GM21360 (cell line): ENCODE measurements around the gene SMIM8.

Source experiments
- ATAC-seq: cut with Tn5 transposase; IDR thresholded peaks from one replicate; pipeline ENCODE4 v1.9.1; 2021; ENCODE audit warnings: mild to moderate bottlenecking, moderate library complexity; ENCODE audit not compliant: unreplicated experiment

SMIM8 gene

DNA sequence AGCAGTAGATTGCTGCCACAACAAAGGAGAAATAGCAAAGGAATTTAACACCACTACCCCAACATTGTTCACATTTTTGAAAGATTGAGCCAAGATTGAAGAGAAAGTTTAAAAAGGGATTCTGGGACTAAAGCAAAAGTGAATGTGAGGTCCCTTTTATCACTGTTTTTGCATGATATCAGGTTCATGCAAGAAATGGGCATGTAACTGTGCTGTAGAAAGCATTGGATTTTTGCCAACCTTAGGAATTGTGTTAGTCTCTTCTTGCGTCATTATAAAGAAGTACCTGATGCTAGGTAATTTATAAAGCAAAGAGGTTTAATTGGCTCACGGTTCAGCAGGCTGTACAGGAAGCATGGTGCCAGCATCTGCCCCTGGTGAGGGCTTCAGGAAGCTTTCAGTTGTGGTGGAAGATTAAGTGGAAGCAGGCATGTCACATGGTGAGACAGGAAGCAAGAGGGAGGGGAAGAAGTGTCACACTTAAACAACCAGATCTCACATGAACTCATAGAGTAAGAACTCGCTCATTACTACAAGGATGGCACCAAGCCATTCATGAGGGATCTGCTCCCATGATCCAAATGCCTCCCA, 11.3 kb downstream of the SMIM8 start:
- ATAC-seq: no peak

DNA sequence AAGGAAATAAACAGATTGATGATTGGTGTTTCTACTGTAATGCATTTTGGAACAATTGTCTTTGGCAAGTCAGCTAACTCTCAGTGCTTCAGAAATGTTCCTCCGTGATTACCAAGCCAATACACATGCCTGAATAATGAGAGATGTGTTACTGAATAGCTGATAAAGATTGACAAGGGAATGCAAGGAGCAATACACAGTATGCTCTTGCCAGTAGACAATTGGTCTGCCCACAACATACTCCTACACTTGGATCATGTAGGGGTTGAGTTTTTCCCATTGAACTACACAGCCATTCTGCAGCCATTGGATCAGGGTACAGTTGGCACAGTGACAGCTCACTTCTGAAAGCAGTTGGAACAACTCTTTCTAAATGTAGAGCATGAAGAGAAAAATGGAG, 12.3 kb downstream of the SMIM8 start:
- ATAC-seq: no peak

DNA sequence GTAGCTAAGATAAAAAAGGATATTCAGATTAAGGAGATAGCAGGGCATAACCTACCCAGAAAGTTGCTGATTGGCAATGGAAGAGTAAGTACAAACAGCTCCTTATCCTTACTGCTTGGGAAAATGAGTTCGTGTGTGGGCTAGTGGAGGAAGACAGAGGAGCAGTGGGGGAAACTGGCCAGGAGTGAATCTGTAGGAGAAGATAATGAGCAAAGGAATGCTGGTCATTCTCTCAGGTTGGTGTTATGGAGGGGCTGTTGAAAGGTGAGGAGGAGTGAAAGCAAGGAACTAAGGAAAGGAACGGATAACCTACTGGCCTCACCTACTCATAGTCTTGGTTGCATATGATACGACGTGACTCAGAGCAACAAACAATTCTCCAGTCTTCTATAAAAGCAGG, 14.0 kb downstream of the SMIM8 start:
- no peak for ATAC-seq

DNA sequence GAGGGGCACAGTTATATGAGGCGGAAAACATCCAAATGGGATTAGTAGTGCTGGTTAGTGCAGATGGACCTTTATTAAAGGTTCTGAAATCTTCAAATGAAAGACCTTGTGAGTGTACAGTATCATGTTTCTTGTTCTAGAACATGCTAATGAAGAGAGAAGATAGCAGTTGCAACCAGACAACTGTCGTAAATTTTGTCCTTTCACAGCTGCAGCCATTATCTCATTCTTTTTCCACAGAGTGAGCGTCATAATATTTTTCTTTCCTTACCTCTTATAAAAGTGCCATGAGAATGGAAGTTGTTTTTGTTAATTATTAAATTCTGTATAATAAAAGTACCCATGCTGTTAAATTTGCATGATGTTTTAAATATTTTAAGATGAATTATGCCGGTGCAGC, 17.8 kb downstream of the SMIM8 start:
- ATAC-seq: no peak

DNA sequence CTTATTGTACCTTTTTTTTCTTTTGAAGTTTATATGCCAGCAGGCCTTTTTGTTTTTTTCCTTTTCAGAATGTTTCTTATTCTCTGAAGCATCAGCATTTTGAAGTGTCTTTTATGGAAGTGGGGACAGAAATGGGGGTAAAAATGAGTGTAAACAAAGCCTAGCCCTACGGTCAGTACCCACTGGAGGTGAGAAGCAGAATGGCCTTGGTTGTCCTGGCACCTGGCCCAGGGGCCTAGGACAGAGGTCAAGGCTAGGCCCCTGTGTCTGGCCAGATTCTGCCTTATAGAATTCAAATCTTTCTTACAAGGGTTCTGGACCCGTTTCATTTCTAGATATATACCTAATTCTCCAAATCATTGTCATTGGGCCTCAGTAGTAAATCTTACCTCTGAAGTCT, 18.8 kb downstream of the SMIM8 start:
- no peak for ATAC-seq

DNA sequence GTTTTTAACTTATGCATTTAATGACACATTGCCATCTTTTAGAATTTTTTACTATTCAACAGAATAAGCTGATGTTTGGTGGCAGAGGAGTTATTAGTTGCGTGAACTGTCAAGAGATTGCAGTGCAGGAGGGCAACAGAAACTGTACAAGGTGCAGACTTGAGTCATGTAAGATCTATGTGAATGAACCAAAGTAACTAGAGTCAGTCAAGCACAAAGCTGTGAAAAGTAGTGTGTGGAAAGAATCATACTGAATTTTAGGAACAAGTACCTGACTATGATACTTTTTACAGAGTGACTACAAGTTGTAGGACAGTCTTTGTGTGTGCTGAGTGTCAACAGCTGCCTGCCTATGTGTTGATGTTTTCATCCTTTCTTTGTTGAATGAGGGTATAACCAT, 19.5 kb downstream of the SMIM8 start:
- peak; percentile 93 for ATAC-seq

DNA sequence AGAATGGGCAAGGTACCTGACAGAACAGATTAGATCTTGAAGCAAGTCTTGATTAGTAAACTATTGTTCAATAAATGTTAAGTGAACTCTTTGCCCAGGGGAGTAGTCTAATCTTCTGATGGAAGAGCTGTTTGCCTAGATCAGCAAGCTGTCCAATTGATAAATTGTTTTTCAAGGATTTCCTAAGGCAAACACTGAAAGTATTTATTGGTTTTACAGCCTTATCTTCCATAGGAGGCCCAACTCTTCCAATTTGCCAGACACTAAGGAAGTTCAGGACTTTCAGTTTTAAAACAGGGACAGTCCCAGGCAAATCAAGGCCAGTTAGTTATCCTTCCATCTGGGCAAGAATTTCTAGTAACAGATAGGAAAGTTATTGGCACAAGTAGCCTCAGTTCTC, 20.4 kb downstream of the SMIM8 start:
- no peak for ATAC-seq

DNA sequence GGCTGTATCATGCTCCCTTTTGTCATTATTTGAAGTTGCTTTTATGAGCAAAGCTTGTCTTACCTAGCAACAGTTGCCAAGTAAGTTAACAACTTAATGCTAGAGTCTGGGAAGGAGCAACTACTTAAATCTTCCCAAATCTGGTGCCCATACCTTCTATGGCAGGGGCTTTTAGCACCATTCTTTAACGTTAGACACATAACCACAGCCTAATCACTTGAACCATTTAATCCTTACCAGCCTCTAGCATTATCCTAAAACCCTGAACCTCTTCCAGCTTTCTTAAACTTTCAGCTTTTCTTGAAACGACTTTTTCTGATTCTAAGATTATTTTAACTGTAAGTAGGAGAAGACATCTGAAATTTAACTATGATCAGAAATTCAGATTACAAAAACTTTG, 22.3 kb downstream of the SMIM8 start, which contains the start of gene C6orf163:
Gene C6orf163, plus strand, starts transcription at position 83 of the 400 bp plus-strand sequence. Its CDS starts 287 bp downstream, at position 370.
- no peak for ATAC-seq

DNA sequence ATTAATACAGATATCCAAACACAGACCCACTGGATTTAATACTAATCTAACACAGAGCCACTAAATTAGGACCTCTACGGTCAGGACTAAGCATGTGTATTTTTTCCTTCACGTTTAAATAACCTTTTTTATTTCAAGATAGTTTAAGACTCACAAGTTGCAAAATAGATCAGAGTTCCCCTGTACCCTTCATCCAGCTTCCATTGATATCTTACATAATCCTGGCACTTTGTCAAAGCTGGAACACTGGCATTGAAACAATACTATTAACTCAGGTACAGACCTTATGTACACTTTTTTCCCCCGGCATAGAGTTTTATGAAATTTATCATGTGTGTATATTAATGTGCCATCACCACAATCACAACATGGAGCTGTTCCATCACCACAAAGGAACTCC, 24.3 kb downstream of the SMIM8 start:
- ATAC-seq: no peak

DNA sequence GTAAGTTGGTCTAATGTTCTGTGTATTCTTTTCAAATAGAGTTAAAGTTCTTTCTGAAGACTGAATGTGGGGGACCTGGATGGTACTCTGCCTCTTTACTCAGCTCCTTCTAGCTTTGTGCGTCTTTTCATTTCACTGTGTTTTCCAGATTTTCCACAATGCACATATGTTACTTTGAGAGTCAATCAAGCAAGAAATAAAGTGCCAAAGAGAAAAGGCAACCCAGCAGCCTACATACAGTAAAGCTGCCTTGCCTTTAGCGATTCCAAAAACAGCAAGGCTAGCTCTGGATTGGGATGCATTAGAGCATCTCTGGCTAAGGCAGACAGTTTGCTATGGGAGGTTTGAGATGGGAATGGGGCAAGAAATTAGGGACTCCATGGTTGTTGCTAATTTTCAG, 27.5 kb downstream of the SMIM8 start:
- ATAC-seq: no peak

DNA sequence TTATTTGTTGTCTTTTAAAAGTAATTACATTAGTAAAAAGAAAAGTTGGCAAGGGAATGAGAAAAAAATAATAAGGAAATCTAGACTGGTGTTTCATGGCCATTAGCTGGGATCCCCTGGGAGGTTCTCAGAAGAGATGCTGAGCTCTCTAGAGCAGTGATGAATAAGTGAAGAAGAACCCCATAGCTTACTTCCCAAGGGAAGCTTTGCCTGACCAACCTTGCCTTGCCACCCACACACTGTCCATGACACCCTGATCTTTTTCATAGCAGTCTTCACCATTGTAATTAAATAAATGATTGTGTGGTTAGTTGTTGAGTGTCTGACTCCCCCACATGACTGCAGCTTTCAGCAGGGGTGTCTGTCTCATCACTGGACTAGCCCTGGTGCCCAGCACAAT, 28.1 kb downstream of the SMIM8 start:
- ATAC-seq: no peak

DNA sequence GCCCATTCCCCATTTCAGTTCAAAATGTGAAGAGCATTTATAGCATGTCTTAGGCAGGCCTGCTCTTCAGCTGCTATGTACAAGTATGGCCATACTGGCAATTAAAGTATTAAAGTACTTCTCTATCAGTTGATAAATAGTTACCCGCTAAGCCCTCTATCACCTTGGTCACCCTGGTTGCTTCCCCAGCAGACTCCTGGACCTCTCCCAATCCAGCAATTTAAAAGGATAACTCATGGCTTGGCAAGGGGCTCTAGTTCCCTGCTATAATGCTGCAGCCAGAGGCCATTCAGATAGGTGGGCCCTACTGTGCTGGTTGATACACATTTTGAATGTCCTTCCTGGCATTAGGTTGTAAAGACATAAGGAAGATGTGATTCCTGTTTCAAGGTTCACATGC, 29.2 kb downstream of the SMIM8 start:
- no peak for ATAC-seq

DNA sequence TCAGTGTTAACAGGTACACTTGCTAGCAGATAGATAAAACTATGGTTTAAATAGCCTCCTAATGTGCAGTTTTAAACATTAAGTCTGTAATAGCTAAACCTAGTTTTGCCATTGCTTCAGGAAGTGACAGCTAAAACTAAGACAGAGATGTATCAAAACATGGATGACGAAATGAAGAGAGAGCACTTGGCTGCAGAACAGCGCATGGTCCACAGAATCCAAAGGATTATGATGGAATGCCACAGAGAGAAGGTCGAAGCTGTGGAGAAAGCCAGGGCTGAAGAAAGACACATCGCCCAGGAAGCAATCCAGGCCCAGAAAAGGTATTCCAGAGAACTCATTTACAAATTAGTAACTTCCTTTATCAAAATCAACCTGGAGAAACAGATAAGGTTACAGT, 33.8 kb downstream of the SMIM8 start:
- ATAC-seq: no peak

DNA sequence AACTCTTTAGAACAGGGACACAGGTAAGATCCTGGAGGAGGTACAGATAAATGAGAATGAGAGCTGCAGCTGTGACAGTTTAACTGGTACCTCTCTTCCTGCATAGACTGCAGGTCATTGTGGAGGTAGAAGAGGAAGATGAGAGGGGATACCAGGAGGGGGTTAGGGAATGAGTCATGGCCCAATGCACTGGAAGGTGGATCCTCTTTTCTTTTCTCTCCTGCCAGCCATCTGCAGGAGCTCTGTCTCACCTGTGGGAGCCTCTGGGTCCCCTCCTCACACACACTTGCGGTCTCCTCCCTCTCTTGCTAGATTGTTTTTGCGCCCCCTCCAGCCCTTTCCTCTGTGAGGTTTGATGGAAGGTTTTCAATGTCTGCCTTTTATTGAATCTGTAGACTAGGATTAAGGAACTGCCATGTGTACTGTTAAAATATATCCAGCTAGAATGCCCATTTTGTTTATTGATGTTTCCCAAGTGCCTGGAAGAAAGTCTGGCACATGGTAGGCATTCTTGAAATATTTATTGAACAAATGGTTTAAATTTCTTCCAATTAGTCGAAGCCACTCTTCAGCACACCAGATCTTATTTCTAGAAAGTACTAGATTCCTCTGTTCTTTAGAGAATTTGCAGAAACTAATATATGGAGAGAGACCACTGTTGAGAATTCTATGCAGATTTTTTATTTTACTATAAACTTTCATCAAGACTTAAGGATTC, 35.2 kb downstream of the SMIM8 start:
- no peak for ATAC-seq

DNA sequence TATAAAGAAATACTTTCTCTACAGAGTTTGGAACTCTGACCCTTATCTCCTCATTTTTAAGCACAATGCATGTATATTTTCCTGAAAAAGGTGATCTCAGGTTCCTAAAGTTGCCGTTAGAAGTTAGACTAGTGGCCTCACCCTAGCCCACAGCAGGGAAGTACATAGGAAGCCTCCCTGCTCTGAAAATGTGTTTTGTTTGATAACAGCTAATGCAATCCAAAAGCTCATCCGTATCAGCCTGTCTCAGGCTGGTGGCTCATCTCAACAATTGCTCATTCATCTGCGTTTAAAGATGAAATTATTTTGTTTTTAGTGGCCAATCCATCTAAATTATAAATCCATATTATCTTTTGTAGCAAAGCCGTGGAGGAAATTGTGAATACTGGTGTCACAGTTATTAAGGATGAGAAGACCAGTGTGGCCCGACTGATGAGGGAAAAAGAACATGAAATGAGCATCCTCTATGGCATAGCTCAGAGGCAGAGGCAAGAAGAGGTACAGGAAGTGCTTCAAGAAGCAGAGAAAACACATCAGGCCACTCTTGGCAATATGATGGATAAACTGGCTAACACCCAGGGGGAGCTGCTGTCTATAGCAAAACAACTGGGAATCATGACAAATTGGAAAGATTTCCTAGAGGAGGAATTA, 42.3 kb downstream of the SMIM8 start:
- no peak for ATAC-seq

DNA sequence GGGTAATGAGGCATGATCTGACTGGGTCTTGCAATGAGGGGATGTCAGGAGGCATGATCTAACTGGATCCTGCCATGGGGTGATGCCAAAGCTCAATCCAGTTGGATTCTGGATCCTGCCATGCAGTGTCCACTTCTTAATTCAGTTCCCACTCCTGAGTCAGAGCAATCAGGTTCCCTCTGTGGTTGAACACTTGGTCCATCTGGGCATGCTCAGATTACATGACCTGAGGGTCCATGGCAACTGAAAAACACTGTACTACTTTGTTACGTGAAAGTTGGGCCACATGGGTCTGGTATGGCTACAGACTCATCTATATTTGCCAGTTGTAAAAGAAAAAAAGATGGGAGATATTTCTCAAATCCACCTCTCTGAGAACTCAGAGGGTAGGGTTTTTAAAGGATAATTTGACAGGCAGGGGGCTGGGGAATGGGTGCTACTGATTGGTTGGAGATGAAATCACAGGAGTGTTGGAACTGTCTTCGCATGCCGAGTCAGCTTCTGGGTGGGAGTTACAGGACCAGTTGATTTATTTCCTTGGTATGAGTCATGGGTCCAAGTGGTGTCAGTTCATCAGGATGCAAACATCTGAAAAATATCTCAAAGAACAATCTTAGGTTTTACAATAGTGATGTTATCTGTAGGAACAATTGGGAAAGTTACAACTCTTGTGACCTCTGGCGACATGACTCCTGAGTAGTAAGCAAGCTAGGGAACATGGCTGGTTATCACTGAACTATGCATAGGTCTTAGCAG, 43.9 kb downstream of the SMIM8 start:
- no peak for ATAC-seq

DNA sequence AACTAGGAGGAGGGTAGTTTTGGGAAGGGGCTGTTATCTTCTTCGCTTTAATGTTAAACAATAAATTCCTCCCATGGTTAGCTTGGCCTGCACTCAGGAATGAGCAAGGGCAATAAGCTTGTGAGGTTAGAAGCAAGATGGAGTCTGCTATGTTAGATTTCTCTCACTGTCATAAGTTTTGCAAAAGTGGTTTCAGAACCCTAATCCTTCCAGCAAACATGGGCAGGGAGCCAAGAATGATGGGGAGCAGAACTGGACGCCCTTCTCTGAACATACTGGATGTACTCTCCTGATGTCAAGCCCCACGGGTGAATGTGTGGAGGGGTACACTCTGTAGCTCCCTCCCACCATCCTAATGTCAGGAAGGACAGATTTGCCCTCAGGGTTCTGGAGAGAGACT, 44.5 kb downstream of the SMIM8 start:
- no peak for ATAC-seq

DNA sequence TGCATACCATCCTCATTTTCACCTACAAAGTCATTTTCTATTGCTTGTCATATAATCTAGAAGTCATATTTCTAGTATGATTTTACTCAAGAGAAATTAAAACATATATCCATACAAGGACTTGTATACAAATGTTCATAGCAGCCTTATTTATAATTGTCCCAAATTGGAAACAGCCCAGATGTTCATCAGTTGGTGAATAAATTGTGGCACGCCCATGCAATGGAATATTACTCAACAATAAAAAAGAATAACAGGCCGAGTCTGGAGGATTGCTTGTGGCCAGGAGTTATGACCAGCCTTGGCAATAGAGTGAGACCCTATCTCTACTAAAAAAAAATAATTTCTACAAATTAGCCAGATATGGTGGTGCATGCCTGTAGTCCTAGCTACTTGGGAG, 51.0 kb downstream of the SMIM8 start:
- no peak for ATAC-seq

DNA sequence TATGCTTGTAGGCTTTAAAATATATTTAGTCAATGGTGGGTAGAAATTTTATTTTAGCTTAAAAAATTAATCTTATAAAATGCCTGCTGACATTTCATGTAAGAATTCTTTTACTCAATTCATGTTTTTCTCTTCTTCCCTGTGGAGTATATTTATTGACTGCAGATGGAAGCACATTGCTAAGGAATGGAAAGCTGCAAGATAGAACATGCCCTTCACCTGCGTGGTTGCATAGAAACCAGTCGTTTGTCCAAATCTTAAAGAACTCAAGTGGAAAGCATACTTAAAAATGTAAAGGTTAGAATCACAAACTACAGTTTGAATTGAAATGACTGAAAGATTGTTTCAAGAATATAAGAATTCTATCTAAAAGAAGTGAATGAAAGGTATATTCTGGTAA, 52.9 kb downstream of the SMIM8 start:
- ATAC-seq: no peak

DNA sequence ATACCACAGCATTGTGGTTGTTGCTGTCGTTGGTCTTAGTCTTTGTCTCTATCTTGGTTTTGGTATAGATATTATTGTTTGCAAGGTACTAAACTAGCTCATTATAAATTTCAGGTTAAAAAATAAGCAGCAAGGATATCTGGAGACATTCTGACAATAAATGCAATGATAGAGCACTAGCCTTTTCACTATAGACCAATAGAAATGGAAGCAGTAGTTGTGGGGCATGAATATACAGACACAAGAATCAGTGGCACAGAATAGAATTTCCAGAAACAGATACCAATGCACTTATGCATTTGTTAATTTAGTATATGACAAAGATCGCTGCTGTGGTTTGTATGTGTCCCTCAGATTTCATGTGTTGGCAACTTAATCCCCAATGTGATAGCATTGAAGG, 54.3 kb downstream of the SMIM8 start:
- no peak for ATAC-seq

DNA sequence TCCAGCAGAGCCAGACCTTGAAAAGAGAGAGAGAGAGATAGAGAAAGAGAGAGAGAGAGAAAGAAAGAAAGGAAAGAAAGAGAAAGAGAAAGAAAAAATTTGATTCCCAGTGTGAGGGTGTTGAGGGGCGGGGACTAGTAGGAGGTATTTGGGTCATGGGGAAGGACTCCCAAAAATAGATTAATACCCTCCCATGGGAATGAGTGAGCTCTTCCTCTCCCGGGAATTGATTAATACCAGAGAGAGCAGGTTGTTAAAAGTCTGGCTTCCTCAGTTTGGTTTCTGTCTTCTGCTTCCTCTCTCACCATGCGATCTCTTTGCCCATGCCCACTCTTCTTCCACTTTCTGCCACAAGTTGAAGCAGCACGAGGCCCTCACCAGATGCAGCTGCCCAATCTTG, 56.6 kb downstream of the SMIM8 start:
- no peak for ATAC-seq

DNA sequence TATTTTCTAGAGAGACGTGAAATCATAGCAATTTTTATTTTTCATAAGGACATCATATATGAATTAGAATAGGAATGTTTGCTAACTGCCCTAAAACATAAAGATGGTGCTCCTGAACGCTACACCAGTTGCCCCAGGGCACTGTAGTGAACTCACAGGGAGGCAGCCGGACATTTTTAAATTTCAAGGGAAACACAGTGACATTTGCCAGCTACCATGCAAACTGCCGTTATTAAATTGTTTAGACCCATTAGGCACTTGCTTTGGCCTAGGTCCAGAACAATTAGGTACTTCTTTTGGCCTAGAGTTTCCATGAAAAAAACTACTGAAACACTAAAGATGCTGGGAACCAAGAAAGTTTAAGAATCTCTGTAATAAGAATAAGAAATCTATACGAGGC, 60.5 kb downstream of the SMIM8 start:
- no peak for ATAC-seq
